ENCODE measurements around the gene WSCD2.
A peak's percentile ranks its signal among the peaks of the same experiment; 100 is the strongest.

WSCD2 gene

GRCh38 chr12:108125073-108125472 lies 4.0 kb upstream of the WSCD2 start:
- TF ChIP-seq, protein P1, sequence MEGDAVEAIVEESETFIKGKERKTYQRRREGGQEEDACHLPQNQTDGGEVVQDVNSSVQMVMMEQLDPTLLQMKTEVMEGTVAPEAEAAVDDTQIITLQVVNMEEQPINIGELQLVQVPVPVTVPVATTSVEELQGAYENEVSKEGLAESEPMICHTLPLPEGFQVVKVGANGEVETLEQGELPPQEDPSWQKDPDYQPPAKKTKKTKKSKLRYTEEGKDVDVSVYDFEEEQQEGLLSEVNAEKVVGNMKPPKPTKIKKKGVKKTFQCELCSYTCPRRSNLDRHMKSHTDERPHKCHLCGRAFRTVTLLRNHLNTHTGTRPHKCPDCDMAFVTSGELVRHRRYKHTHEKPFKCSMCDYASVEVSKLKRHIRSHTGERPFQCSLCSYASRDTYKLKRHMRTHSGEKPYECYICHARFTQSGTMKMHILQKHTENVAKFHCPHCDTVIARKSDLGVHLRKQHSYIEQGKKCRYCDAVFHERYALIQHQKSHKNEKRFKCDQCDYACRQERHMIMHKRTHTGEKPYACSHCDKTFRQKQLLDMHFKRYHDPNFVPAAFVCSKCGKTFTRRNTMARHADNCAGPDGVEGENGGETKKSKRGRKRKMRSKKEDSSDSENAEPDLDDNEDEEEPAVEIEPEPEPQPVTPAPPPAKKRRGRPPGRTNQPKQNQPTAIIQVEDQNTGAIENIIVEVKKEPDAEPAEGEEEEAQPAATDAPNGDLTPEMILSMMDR (conservative IDR thresholded peaks at IDR 0.05; ENCODE audit: low read depth, low read length): no peak
- H3K4me3 ChIP-seq (ENCODE audit: low read depth, low read length): no peak overlapping the region
- DNase-seq (ENCODE audit: low read depth): no peak

DNA sequence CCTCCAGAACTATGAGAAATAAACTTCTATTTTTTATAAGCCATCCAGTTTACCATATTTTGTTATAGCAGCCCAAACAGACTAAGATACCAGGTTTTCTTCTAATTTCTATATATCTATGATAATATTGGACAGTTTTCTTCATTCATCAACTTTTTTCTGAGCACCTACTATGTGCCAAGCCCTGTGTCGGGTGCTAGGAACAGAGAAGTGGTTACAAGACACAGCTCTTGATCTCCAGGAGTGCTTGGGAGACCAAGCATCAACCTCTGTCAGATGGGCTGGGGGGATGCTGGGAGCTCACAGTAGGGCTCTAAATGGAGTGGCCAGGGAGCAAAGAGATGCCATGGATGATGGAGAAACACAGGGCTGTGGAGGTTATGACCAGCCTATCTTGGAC lies 2.9 kb upstream of the WSCD2 start:
- H3K4me3 ChIP-seq (ENCODE audit: low read depth, low read length): no peak overlapping the region
- no peak for DNase-seq (ENCODE audit: low read depth)
- TF ChIP-seq, protein P1 (conservative IDR thresholded peaks at IDR 0.05; ENCODE audit: low read depth, low read length): no peak

DNA sequence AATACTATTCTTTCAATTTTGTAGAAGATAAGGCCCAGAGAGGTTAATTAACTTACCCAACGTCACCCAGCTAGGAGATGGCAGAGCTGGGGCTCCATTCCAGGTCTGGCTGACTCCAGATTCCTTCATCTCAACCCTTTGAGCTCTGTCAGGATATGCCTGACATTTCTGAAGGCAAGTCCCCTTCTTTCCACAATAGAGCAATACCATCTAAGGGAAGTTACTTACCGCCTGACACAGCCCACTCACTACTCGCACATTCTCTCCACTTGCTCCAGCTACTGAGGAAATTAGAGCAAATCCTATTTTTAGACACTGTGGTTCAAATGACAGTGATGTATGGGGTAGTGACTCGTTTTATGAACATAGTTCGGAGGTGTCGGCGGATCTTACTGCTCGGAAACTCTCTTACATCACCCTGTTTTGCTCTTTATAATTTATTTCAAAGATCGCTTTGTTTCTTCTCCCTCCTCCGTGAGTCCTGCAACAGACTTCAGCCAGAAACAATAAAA lies 2.0 kb upstream of the WSCD2 start:
- no peak overlapping the region for H3K4me3 ChIP-seq (ENCODE audit: low read depth, low read length)
- no peak for DNase-seq (ENCODE audit: low read depth)
- TF ChIP-seq, protein P1 (conservative IDR thresholded peaks at IDR 0.05; ENCODE audit: low read depth, low read length): no peak

DNA sequence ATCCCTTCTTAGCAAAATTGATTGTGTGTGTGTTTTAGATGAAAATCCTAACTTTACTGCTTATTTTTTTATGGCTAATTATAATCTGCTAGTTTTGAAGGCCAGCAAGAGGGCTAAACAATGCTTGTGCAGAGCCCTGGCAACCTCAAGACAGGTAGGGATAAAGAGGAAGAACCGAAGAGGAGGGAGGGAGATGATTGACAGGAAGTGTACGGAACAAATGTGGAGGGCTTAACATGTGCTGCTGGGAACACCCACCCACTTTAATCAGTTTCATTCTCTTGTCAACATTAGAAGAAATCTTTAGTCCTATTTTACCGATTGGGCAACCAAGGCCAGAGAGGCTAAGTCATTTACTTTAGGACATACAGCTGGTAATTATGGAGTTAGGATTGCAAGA lies 1.4 kb upstream of the WSCD2 start:
- H3K4me3 ChIP-seq (ENCODE audit: low read depth, low read length): no peak overlapping the region
- no peak for DNase-seq (ENCODE audit: low read depth)
- TF ChIP-seq, protein P1 (conservative IDR thresholded peaks at IDR 0.05; ENCODE audit: low read depth, low read length): no peak

DNA sequence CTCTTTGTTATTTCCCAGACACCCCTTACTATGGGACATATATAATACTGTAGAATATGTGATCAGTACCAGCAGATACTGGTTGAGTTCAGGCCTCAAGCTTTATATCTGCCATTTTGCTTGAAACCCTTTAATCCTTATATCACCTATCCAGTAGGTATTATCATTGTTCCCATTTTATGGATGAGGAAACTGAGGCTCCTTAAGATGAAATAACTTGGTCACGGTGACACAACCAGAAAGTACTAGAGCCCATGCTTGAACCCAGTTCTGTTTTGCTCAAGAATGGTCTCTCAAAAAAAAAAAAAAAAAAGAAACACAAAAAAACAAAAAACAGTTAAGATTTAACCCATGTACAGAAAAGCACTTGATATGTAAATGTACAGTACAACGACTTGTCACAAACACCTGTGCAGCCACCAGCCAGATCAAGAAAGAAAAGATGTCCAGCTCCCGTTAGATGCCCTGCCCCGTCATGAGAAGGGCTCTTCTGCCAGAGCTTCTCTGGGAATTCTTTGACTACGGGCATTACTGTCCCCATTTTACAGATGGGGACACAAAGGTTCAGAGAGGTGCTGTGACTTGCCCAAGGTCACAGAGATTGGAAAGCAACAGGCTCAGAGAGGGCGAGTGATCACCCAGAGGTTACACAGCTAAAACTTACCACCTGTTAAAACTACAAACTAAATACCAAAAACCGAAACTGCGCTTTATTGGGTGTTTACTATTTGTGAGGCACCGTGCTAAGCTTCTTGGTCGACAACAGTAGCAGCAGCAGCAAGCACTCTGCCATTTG lies 669 bp upstream of the WSCD2 start:
- DNase-seq (ENCODE audit: low read depth): no peak
- no peak overlapping the region for H3K4me3 ChIP-seq (ENCODE audit: low read depth, low read length)
- TF ChIP-seq, protein P1 (conservative IDR thresholded peaks at IDR 0.05; ENCODE audit: low read depth, low read length): no peak

DNA sequence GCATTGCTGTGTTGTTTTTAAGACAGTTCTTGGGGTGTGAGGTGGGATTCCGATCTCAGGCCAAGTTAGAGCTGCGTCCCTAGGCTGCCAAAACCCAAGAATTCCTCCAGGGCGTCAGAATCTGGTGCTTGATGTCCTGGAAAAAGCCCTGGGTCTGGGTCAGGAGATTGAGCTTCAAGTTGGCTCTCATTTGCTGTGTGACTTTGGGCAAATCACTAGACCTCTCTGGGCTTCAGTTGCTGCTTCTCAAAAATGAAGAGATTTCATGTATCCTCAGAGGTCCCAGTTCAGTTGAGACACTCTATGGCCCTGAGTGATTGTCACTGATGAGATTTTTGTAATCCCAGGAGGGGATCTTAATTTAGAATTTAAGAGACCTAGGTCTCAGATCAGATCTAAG lies 1.9 kb downstream of the WSCD2 start:
- TF ChIP-seq, protein P1 (conservative IDR thresholded peaks at IDR 0.05; ENCODE audit: low read depth, low read length): no peak
- no peak overlapping the region for H3K4me3 ChIP-seq (ENCODE audit: low read depth, low read length)
- DNase-seq (ENCODE audit: low read depth): no peak

- H3K4me3 ChIP-seq (ENCODE audit: low read depth, low read length): no peak overlapping the region
- peak; percentile 39 for DNase-seq (ENCODE audit: low read depth)
- TF ChIP-seq, protein P1 (conservative IDR thresholded peaks at IDR 0.05; ENCODE audit: low read depth, low read length): no peak
Measured at GRCh38 chr12:108131657-108132126, 2.6 kb downstream of the WSCD2 start.

Data from choroid plexus epithelial cell (primary cell).